Natural killer cell (primary cell): Measurements from ENCODE around the gene IL6ST. TPM values are rescaled to one million over a fixed set of nuclear protein-coding genes. Genes with fewer than 3 reads are reported as not detected.

Experiments used
- ATAC-seq, 3 donors: fragments of 150-1000 bp in 2 of 3; fragments of 200-7000 bp in 1 of 3; cut with Tn5 transposase; 1 replicate in 1 of 3; 2 replicates in 2 of 3; pipeline ENCODE4 v1.10.0; 2021; ENCODE audit warnings: mild to moderate bottlenecking in 2 of 3, moderate library complexity in 2 of 3
- DNase-seq, 2 donors: peaks; one replicate each; pipeline versions ENCODE4 v3.0.0 to v3.0.0-alpha.2; 2013 to 2021; ENCODE audit warnings: mixed read lengths in 1 of 2
- H3K27ac ChIP-seq: one replicate; pipeline ENCODE4 v1.5.1; 2013; ENCODE audit warnings: mild to moderate bottlenecking, low read length
- H3K27me3 ChIP-seq: one replicate; pipeline ENCODE4 v1.6.1; 2013; ENCODE audit warnings: low read length; ENCODE audit not compliant: control insufficient read depth, insufficient read depth
- H3K36me3 ChIP-seq: one replicate; pipeline ENCODE4 v1.6.1; 2013; ENCODE audit warnings: low read length; ENCODE audit not compliant: control insufficient read depth, insufficient read depth
- H3K4me1 ChIP-seq: one replicate; pipeline ENCODE4 v1.6.1; 2013; ENCODE audit warnings: low read length; ENCODE audit not compliant: control insufficient read depth, insufficient read depth
- H3K4me3 ChIP-seq: one replicate; pipeline ENCODE4 v1.5.1; 2013; ENCODE audit warnings: low read length
- H3K9me3 ChIP-seq: one replicate; pipeline ENCODE4 v1.6.1; 2013; ENCODE audit warnings: low read length; ENCODE audit not compliant: control insufficient read depth, insufficient read depth
- H3K27ac Mint-ChIP-seq, 2 donors: one replicate each; pipeline ENCODE4 v1.8.0; 2022; ENCODE audit warnings: mild to moderate bottlenecking in 2 of 2, mixed read lengths in 2 of 2, moderate library complexity in 1 of 2
- H3K27me3 Mint-ChIP-seq, 2 donors: one replicate each; pipeline ENCODE4 v1.8.0; 2022; ENCODE audit warnings: low read depth in 2 of 2, mixed read lengths in 2 of 2
- H3K36me3 Mint-ChIP-seq: one replicate; pipeline ENCODE4 v1.8.0; 2022; ENCODE audit warnings: mixed read lengths
- H3K4me1 Mint-ChIP-seq, 2 donors: one replicate each; pipeline ENCODE4 v1.8.0; 2022; ENCODE audit warnings: mixed read lengths in 2 of 2
- H3K4me3 Mint-ChIP-seq: one replicate; pipeline ENCODE4 v1.8.0; 2022; ENCODE audit warnings: mild to moderate bottlenecking, moderate library complexity, mixed read lengths
- H3K9me3 Mint-ChIP-seq, 2 donors: one replicate each; pipeline ENCODE4 v1.8.0; 2022; ENCODE audit warnings: mixed read lengths in 2 of 2
- CTCF ChIP-seq: fragments of 200-600 bp; IDR thresholded peaks from one replicate; pipeline ENCODE4 v1.8.0; 2022; ENCODE audit warnings: antibody characterized with exemption
- WGBS: methylation state at CpG from one replicate; pipeline ENCODE4 v1.1.7; 2013; ENCODE audit warnings: missing lambda C conversion rate; ENCODE audit not compliant: insufficient coverage; 5-methylcytosine and 5-hydroxymethylcytosine counted together
- intact Hi-C: fragments of 100-400 bp; cut with micrococcal nuclease; formaldehyde crosslinking; loops from one replicate; pipeline ENCODE4 v1.14.2; 2022
- total RNA-seq, 4 donors: library from RNA; stranded (reverse); fragments of 120-200 nt in 1 of 4; gene quantifications; one replicate each; pipeline versions ENCODE4 v1.2.3 to v1.2.4, GENCODE V29; 2013 to 2022

IL6ST gene
- total RNA-seq, 3 donors from 2014 or later (not counting 1 experiment from before 2014, with no cell fraction given): 48.5 to 73.0 (median 53.8) TPM

- no peak overlapping the region for H3K4me3 ChIP-seq
- intact Hi-C loops: no loop called here
- no peaks in the 10 kb centered on the region for H3K9me3 ChIP-seq
- no peaks in the 10 kb centered on the region for H3K9me3 Mint-ChIP-seq
- H3K27ac ChIP-seq: no peak overlapping the region
- H3K36me3 ChIP-seq: peaks cover 7% of the 10 kb centered on the region
- WGBS: 93% methylated on average over 3 of the region's 4 CpGs
- H3K27ac Mint-ChIP-seq: no peak overlapping the region
- no peaks in the 10 kb centered on the region for H3K4me1 ChIP-seq
- H3K36me3 Mint-ChIP-seq: no peaks in the 10 kb centered on the region
- no peak overlapping the region for H3K4me3 Mint-ChIP-seq
- DNase-seq (no peak), ATAC-seq (no peak)
- TF ChIP-seq CTCF: no peak
- no peaks in the 10 kb centered on the region for H3K27me3 ChIP-seq
- peaks cover 5 to 11% of the 10 kb centered on the region in 2 donors for H3K4me1 Mint-ChIP-seq
- no peaks in the 10 kb centered on the region for H3K27me3 Mint-ChIP-seq
Observed at GRCh38 chr5:55973296-55973695, 21.5 kb downstream of the IL6ST start.

- Mint-ChIP-seq H3K4me3 (no peak overlapping the region), H3K27me3 (no peaks in the 10 kb centered on the region), H3K4me1 (peaks cover 5 to 6% of the 10 kb centered on the region in 2 donors), H3K9me3 (no peaks in the 10 kb centered on the region), H3K27ac (no peak overlapping the region), H3K36me3 (no peaks in the 10 kb centered on the region)
- Histone ChIP-seq H3K27ac (no peak overlapping the region), H3K4me3 (no peak overlapping the region), H3K4me1 (no peaks in the 10 kb centered on the region), H3K9me3 (no peaks in the 10 kb centered on the region), H3K27me3 (no peaks in the 10 kb centered on the region), H3K36me3 (peaks cover 4% of the 10 kb centered on the region)
- WGBS: 91% methylated on average over 1 of the region's 1 CpG
- TF ChIP-seq CTCF: no peak
- intact Hi-C loops: no loop called here
- ATAC-seq (no peak), DNase-seq (no peak)
Observed at GRCh38 chr5:55969956-55970355, 24.8 kb downstream of the IL6ST start.

- no peak overlapping the region for H3K4me3 ChIP-seq
- H3K27ac ChIP-seq: no peak overlapping the region
- no peaks in the 10 kb centered on the region for H3K9me3 ChIP-seq
- no peak for DNase-seq
- H3K27me3 ChIP-seq: no peaks in the 10 kb centered on the region
- Mint-ChIP-seq H3K36me3 (no peaks in the 10 kb centered on the region), H3K27me3 (no peaks in the 10 kb centered on the region), H3K4me3 (no peak overlapping the region), H3K27ac (no peak overlapping the region), H3K9me3 (no peaks in the 10 kb centered on the region), H3K4me1 (peaks cover 5 to 6% of the 10 kb centered on the region in 2 donors)
- H3K36me3 ChIP-seq: peaks cover 5% of the 10 kb centered on the region
- no peak for ATAC-seq
- no peak for TF ChIP-seq CTCF
- H3K4me1 ChIP-seq: no peaks in the 10 kb centered on the region
- intact Hi-C loops: no loop called here
Observed at GRCh38 chr5:55966284-55966683, 28.5 kb downstream of the IL6ST start.

GRCh38 chr5:55965525-55965924 lies 29.2 kb downstream of the IL6ST start:
- no peaks in the 10 kb centered on the region for H3K9me3 ChIP-seq
- no peaks in the 10 kb centered on the region for H3K36me3 Mint-ChIP-seq
- intact Hi-C loops: no loop called here
- over 99% methylated on average over 6 of the region's 6 CpGs for WGBS
- H3K27ac Mint-ChIP-seq: no peak overlapping the region
- H3K27me3 ChIP-seq: no peaks in the 10 kb centered on the region
- ATAC-seq (no peak), DNase-seq (no peak)
- H3K4me1 ChIP-seq: no peaks in the 10 kb centered on the region
- no peak overlapping the region for H3K27ac ChIP-seq
- H3K9me3 Mint-ChIP-seq: no peaks in the 10 kb centered on the region
- H3K4me3 ChIP-seq: no peak overlapping the region
- H3K4me1 Mint-ChIP-seq: peaks cover 5 to 6% of the 10 kb centered on the region in 2 donors
- peaks cover 8% of the 10 kb centered on the region for H3K36me3 ChIP-seq
- H3K27me3 Mint-ChIP-seq: no peaks in the 10 kb centered on the region
- TF ChIP-seq CTCF: no peak
- no peak overlapping the region for H3K4me3 Mint-ChIP-seq
